ENCODE data around the gene ZNF764. TPM values are rescaled to one million over a fixed set of nuclear protein-coding genes. Genes with fewer than 3 reads are reported as not detected.

ZNF764 gene
- total RNA-seq, 2 donors from 2014 or later = 9.0 to 11.1 TPM

- no peak for DNase-seq
- H3K4me3 ChIP-seq = peak overlapping the region; percentile 61
- intact Hi-C loops (cut with DNase I) = no loop called here
- peak overlapping the region; percentile 90 to 97 for H3K9ac ChIP-seq (ENCODE audit: low read depth in 2 of 2, low read length in 2 of 2)
- no peaks in the 10 kb centered on the region for H3K9me3 ChIP-seq
- H3K36me3 ChIP-seq = no peaks in the 10 kb centered on the region
- H3K27me3 ChIP-seq = no peaks in the 10 kb centered on the region
- H3K4me1 ChIP-seq = no peaks in the 10 kb centered on the region
- TF ChIP-seq, protein P1, sequence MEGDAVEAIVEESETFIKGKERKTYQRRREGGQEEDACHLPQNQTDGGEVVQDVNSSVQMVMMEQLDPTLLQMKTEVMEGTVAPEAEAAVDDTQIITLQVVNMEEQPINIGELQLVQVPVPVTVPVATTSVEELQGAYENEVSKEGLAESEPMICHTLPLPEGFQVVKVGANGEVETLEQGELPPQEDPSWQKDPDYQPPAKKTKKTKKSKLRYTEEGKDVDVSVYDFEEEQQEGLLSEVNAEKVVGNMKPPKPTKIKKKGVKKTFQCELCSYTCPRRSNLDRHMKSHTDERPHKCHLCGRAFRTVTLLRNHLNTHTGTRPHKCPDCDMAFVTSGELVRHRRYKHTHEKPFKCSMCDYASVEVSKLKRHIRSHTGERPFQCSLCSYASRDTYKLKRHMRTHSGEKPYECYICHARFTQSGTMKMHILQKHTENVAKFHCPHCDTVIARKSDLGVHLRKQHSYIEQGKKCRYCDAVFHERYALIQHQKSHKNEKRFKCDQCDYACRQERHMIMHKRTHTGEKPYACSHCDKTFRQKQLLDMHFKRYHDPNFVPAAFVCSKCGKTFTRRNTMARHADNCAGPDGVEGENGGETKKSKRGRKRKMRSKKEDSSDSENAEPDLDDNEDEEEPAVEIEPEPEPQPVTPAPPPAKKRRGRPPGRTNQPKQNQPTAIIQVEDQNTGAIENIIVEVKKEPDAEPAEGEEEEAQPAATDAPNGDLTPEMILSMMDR (IDR thresholded peaks at IDR 0.05) = no peak
- peak overlapping the region; percentile 93 for H3K27ac ChIP-seq
These were observed 22.9 kb downstream of the ZNF764 start for GRCh38 chr16:30535106-30535776.

- Histone ChIP-seq H3K36me3 (no peaks in the 10 kb centered on the region), H3K4me3 (peak within 1 kb of the TSS; percentile 61), H3K9me3 (no peaks in the 10 kb centered on the region), H3K9ac (ENCODE audit: low read depth in 2 of 2, low read length in 2 of 2) (peak within 1 kb of the TSS; percentile 90 to 97), H3K27me3 (no peaks in the 10 kb centered on the region), H3K27ac (peak within 1 kb of the TSS; percentile 93), H3K4me1 (no peaks in the 10 kb centered on the region)
- TF ChIP-seq, protein P1 (IDR thresholded peaks at IDR 0.05) = no peak
- DNase-seq = peak; percentile 92
- intact Hi-C loops (cut with DNase I) = no loop called here
These were observed 23.6 kb downstream of the ZNF764 start, which contains the start of gene ZNF747 for GRCh38 chr16:30534368-30535105. TSS of gene ZNF747 (minus strand) at chr16:30534858. CDS start at chr16:30534679, 179 bp downstream.

GRCh38 chr16:30533748-30534367, 24.3 kb downstream of the ZNF764 start:
- H3K9me3 ChIP-seq = no peaks in the 10 kb centered on the region
- H3K9ac ChIP-seq (ENCODE audit: low read depth in 2 of 2, low read length in 2 of 2) = peak overlapping the region; percentile 90 to 97
- TF ChIP-seq, protein P1 (IDR thresholded peaks at IDR 0.05) = no peak
- intact Hi-C loops (cut with DNase I) = no loop called here
- DNase-seq = peak; percentile 38
- H3K36me3 ChIP-seq = no peaks in the 10 kb centered on the region
- no peaks in the 10 kb centered on the region for H3K4me1 ChIP-seq
- H3K27ac ChIP-seq = peak overlapping the region; percentile 93
- H3K4me3 ChIP-seq = peak overlapping the region; percentile 61
- no peaks in the 10 kb centered on the region for H3K27me3 ChIP-seq

- no peaks in the 10 kb centered on the region for H3K9me3 ChIP-seq
- no peak for DNase-seq
- H3K9ac ChIP-seq (ENCODE audit: low read depth in 2 of 2, low read length in 2 of 2) = peak overlapping the region; percentile 90 to 97
- TF ChIP-seq, protein P1 (IDR thresholded peaks at IDR 0.05) = no peak
- peak overlapping the region; percentile 61 for H3K4me3 ChIP-seq
- H3K36me3 ChIP-seq = no peaks in the 10 kb centered on the region
- no peaks in the 10 kb centered on the region for H3K4me1 ChIP-seq
- peak overlapping the region; percentile 93 for H3K27ac ChIP-seq
- H3K27me3 ChIP-seq = no peaks in the 10 kb centered on the region
- intact Hi-C loops (cut with DNase I) = no loop called here
These were observed 25.0 kb downstream of the ZNF764 start for GRCh38 chr16:30533146-30533522.

GRCh38 chr16:30532285-30533145, 25.7 kb downstream of the ZNF764 start:
- Histone ChIP-seq H3K9me3 (no peaks in the 10 kb centered on the region), H3K27ac (no peak overlapping the region), H3K9ac (ENCODE audit: low read depth in 2 of 2, low read length in 2 of 2) (peak overlapping the region; percentile 12 to 90), H3K4me3 (no peak overlapping the region), H3K27me3 (no peaks in the 10 kb centered on the region), H3K4me1 (no peaks in the 10 kb centered on the region), H3K36me3 (no peaks in the 10 kb centered on the region)
- TF ChIP-seq, protein P1 (IDR thresholded peaks at IDR 0.05) = no peak
- intact Hi-C loops (cut with DNase I) = no loop called here
- no peak for DNase-seq
